GM21381 (cell line): ENCODE data around the gene COL23A1.
"Not testable (repeated sequence)": the region's sequence is repeated elsewhere in the genome, so short reads cannot be mapped to it uniquely, and the experiment has no call there.

Experiments
- ATAC-seq: cut with Tn5 transposase; IDR thresholded peaks from one replicate; pipeline ENCODE4 v1.9.1; 2021; ENCODE audit warnings: mild to moderate bottlenecking, moderate library complexity; ENCODE audit not compliant: unreplicated experiment

Gene COL23A1

GRCh38 chr5:178236126-178236525, 354.1 kb downstream of the COL23A1 start:
- no peak for ATAC-seq

- ATAC-seq: no peak
Observed at GRCh38 chr5:178235588-178235974, 354.6 kb downstream of the COL23A1 start.

GRCh38 chr5:178234750-178235587, 355.2 kb downstream of the COL23A1 start:
- no peak for ATAC-seq

GRCh38 chr5:178234121-178234749, 356.0 kb downstream of the COL23A1 start:
- no peak for ATAC-seq

GRCh38 chr5:178232920-178233429, 357.2 kb downstream of the COL23A1 start:
- ATAC-seq: no peak

GRCh38 chr5:178232124-178232919, 357.9 kb downstream of the COL23A1 start, which contains the start of gene PHYKPL:
Gene PHYKPL (minus strand): TSS chr5:178232802. CDS start chr5:178232550, 252 bp downstream.
- ATAC-seq: peak; percentile 58

GRCh38 chr5:178231539-178232123, 358.6 kb downstream of the COL23A1 start:
- no peak for ATAC-seq

- no peak for ATAC-seq
Observed at GRCh38 chr5:178230879-178231538, 359.2 kb downstream of the COL23A1 start.

- ATAC-seq: no peak
Observed at GRCh38 chr5:178229861-178230260, 360.3 kb downstream of the COL23A1 start.

GRCh38 chr5:178229111-178229510, 361.1 kb downstream of the COL23A1 start:
- ATAC-seq: not testable (repeated sequence)

- ATAC-seq: no peak
Observed at GRCh38 chr5:178228609-178229008, 361.6 kb downstream of the COL23A1 start.

- no peak for ATAC-seq
Observed at GRCh38 chr5:178227929-178228328, 362.3 kb downstream of the COL23A1 start.

- ATAC-seq: no peak
Observed at GRCh38 chr5:178227138-178227659, 363.0 kb downstream of the COL23A1 start.

GRCh38 chr5:178225174-178225573, 365.0 kb downstream of the COL23A1 start:
- no peak for ATAC-seq

GRCh38 chr5:178224403-178224802, 365.8 kb downstream of the COL23A1 start:
- no peak for ATAC-seq

GRCh38 chr5:178223828-178224335, 366.3 kb downstream of the COL23A1 start:
- ATAC-seq: no peak

- no peak for ATAC-seq
Observed at GRCh38 chr5:178223196-178223773, 366.9 kb downstream of the COL23A1 start.

GRCh38 chr5:178222292-178222691, 367.9 kb downstream of the COL23A1 start:
- no peak for ATAC-seq

- no peak for ATAC-seq
Observed at GRCh38 chr5:178221853-178222252, 368.3 kb downstream of the COL23A1 start.
